22Rv1 (cell line): Measurements from ENCODE around the gene SDK2.

Experiments
- CTCF ChIP-seq: fragments of 450-650 bp; IDR thresholded peaks from 2 replicates; pipeline ENCODE4 v1.5.1; 2017; ENCODE audit warnings: mild to moderate bottlenecking
- ZFX ChIP-seq: fragments of 450-650 bp; IDR thresholded peaks from 2 replicates; pipeline ENCODE4 v1.6.1; 2017; ENCODE audit warnings: antibody characterized with exemption, borderline replicate concordance

- TF ChIP-seq CTCF (no peak), ZFX (no peak)
Observed at GRCh38 chr17:73686126-73686525, 41.9 kb upstream of the SDK2 start.
